Heart left ventricle (tissue), 16 donors: ENCODE measurements around the gene CCDC85C. TPM values are rescaled to one million over a fixed set of nuclear protein-coding genes. Genes with fewer than 3 reads are reported as not detected.

Experiments used
- ATAC-seq, 4 donors: fragments of 200-7000 bp; cut with Tn5 transposase; one replicate each; pipeline ENCODE4 v1.9.1; 2020 to 2022; ENCODE audit warnings: moderate library complexity in 4 of 4, mild to moderate bottlenecking in 3 of 4, moderate number of reproducible peaks in 1 of 4
- DNase-seq, 5 donors: peaks; one replicate each; pipeline ENCODE4 v3.0.0-alpha.2; 2020
- H3K27ac ChIP-seq, 12 donors: fragments of 200-600 bp; sonication (generic) in 4 of 12; one replicate each; pipeline versions ENCODE4 v1.5.0 to v1.8.0; 2016 to 2022; ENCODE audit warnings: mild to moderate bottlenecking in 2 of 12
- H3K27me3 ChIP-seq, 9 donors: fragments of 200-600 bp; sonication (generic) in 2 of 9; one replicate each; pipeline versions ENCODE4 v1.5.1 to v1.8.0; 2016 to 2022; ENCODE audit warnings: mild to moderate bottlenecking in 3 of 9
- H3K36me3 ChIP-seq, 9 donors: fragments of 200-600 bp; sonication (generic) in 2 of 9; one replicate each; pipeline versions ENCODE4 v1.5.0 to v1.8.0; 2018 to 2022; ENCODE audit warnings: mild to moderate bottlenecking in 2 of 9
- H3K4me1 ChIP-seq, 12 donors: fragments of 200-600 bp; sonication (generic) in 4 of 12; one replicate each; pipeline versions ENCODE4 v1.5.0 to v1.8.0; 2016 to 2022; ENCODE audit warnings: mild to moderate bottlenecking in 3 of 12
- H3K4me3 ChIP-seq, 12 donors: fragments of 200-600 bp; sonication (generic) in 4 of 12; one replicate each; pipeline versions ENCODE4 v1.5.0 to v1.8.0; 2017 to 2022; ENCODE audit warnings: mild to moderate bottlenecking in 9 of 12, moderate library complexity in 4 of 12
- H3K9me3 ChIP-seq, 12 donors: fragments of 200-600 bp; sonication (generic) in 4 of 12; one replicate each; pipeline versions ENCODE4 v1.5.0 to v1.8.0; 2016 to 2022; ENCODE audit warnings: mild to moderate bottlenecking in 1 of 12
- POLR2A ChIP-seq, 2 donors: fragments of 450-650 bp; IDR thresholded peaks; one replicate each; pipeline ENCODE4 v1.6.1; 2017; ENCODE audit warnings: antibody characterized with exemption in 2 of 2, mild to moderate bottlenecking in 2 of 2, moderate library complexity in 2 of 2
- WGBS, 4 donors: extraction: QIAGEN DNeasy Blood & Tissue Kit in 2 of 4; methylation state at CpG; one replicate each; pipeline versions ENCODE4 v1.1.5 to v1.1.7; 2013 to 2018; 5-methylcytosine and 5-hydroxymethylcytosine counted together
- intact Hi-C, 10 donors: fragments of 100-400 bp; cut with DNase I; formaldehyde crosslinking; loops; one replicate each; pipeline versions ENCODE4 v1.11.1 to v1.14.2; 2022
- polyA plus RNA-seq, 2 donors: library from polyadenylated mRNA; stranded (reverse); fragments of 200-250 nt; gene quantifications; one replicate each; pipeline ENCODE4 v1.2.3, GENCODE V29; 2013
- total RNA-seq, 9 donors: library from RNA; depleted of rRNA in 2 of 9; stranded (reverse); fragments of >200 nt in 2 of 9; fragmentation: NEBNext Ultra II Directional in 3 of 9; extraction: Animal tissue kit (Norgen Biotek cat#: 25700) in 3 of 9; gene quantifications; one replicate each; pipeline versions ENCODE4 v1.1.0 to v1.2.4, GENCODE V29; 2016 to 2023
- TF ChIP-seq, protein P1 (sequence below), 12 donors: fragments of 200-600 bp; sonication (generic) in 4 of 12; IDR thresholded peaks; one replicate each; pipeline versions ENCODE4 v1.5.0 to v1.8.0; 2018 to 2022; ENCODE audit warnings: antibody characterized with exemption in 12 of 12, mild to moderate bottlenecking in 5 of 12
- donor health status: ischemic (EF 13 %, LVEDD 7.1; RV severe dilation, severe dysfunction).
- donor health status: healthy with polysubstance abuse.
- donor health status: DM: no; HTN: yes; CAD: no.
- donor health status: DM: no; HTN: no; CAD: no.
- donor health status: ischemic (EF 25% LVEDD 6.9; RV normal size, moderate dysfunction).
- donor health status: ischemic (EF 25% LVEDD 5.7; RV mildly dilated, moderate dysfunction).
- donor health status: healthy.
- donor health status: DM: yes; HTN: yes; CAD: no.
- donor health status: ischemic (EF 35%, LVEDD 5.7; RV mildly dilated, moderate dysfunction).
- donor health status: nonischemic (EF 11% LVEDD 7.7; RV severe dilation, severe dysfunction).
- donor health status: DM: yes; HTN: yes; CAD: no.
- donor health status: PGD.
- donor health status: ischemic (EF 29% LVEDD 5.4; RV normal size, mild dysfunction).
- donor health status: nonischemic (EF 23%, LVEDD 6.1; RV moderate dilation, normal function).

CCDC85C gene
- total and polyA plus RNA-seq, 11 donors = 22.5 to 45.4 (median 29.7) TPM

DNA sequence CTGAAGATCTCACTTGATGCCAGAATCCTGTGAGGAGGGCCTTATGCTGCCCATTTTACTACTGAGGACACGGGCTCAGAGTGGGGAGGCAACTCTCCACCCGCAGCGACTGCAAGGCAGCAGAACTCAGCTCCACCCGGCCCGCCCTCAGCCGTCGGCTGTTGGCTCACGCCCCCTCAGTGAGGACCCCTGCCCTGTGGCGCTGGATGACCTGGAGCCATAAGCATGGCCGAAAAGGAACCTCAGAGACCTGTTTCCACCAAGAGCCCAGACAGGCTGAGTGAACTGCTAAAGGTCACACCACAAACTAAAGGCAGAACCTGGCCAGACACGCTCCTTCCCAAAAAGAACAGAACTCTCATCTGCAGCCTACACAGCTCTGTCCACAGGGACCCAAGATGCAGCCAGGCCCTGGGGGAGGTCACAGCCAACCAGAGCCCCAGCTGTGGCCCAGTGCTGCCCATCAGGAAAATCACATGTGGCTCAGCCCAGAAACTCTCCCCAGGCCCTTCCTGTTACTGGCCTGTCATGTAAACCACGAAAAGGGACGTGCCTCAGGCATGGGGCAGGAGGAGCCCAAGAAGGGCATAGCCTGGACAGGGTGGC, 90.0 kb downstream of the CCDC85C start:
- TF ChIP-seq POLR2A (IDR thresholded peaks at IDR 0.05) = no peak
- TF ChIP-seq, protein P1, sequence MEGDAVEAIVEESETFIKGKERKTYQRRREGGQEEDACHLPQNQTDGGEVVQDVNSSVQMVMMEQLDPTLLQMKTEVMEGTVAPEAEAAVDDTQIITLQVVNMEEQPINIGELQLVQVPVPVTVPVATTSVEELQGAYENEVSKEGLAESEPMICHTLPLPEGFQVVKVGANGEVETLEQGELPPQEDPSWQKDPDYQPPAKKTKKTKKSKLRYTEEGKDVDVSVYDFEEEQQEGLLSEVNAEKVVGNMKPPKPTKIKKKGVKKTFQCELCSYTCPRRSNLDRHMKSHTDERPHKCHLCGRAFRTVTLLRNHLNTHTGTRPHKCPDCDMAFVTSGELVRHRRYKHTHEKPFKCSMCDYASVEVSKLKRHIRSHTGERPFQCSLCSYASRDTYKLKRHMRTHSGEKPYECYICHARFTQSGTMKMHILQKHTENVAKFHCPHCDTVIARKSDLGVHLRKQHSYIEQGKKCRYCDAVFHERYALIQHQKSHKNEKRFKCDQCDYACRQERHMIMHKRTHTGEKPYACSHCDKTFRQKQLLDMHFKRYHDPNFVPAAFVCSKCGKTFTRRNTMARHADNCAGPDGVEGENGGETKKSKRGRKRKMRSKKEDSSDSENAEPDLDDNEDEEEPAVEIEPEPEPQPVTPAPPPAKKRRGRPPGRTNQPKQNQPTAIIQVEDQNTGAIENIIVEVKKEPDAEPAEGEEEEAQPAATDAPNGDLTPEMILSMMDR (IDR thresholded peaks at IDR 0.05) = no peak
- no peak for ATAC-seq
- no peak overlapping the region for H3K4me3 ChIP-seq
- 71 to 85% (median 81%) methylated on average over 12 to 13 of the region's 13 CpGs for WGBS, 4 donors
- H3K36me3 ChIP-seq = peaks cover 0 to 55% (median 35%) of the 10 kb centered on the region in 9 donors
- peak in 4 of 5 donors; percentile 17 to 44 (median 20) for DNase-seq
- peaks cover 0 to 20% (median 8%) of the 10 kb centered on the region in 12 donors for H3K4me1 ChIP-seq
- intact Hi-C loops = loop anchor here in 1 of 10 donors (10.0 kb wide), 1 partner anchor 371 kb away; no protein-coding TSS in a partner anchor
- no peak overlapping the region for H3K27ac ChIP-seq
- no peaks in the 10 kb centered on the region for H3K9me3 ChIP-seq
- no peaks in the 10 kb centered on the region for H3K27me3 ChIP-seq

DNA sequence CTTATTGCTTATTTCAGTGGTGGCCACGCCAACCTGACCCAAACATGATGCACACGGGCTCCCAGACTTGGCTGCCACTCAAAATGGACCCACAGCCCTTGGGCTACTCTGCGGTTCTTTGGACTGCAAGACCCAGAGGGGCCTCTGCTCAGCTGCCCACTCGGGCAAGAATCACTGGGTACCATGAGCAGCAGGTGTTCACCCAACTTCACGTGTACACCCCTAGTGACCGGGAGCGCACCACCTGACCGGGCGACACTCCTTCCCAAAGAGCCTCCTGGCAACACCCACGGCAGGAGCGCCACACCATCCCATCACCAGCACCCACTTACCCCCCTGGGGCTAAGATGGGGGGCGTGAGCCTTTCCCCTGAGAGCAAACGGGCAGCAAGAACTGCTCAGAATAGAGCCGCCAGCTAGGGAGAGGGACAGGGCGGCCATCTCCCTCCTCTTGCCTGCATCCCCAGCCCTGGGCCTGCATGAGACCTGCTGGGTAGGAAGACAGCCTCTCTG, 90.8 kb downstream of the CCDC85C start:
- intact Hi-C loops = loop anchor here in 1 of 10 donors (10.0 kb wide), 1 partner anchor 372 kb away; no protein-coding TSS in a partner anchor
- WGBS, 4 donors = 89 to 93% (median 91%) methylated on average over 10 to 15 of the region's 15 CpGs
- H3K4me1 ChIP-seq = peaks cover 0 to 17% (median 3%) of the 10 kb centered on the region in 12 donors
- H3K36me3 ChIP-seq = peaks cover 0 to 63% (median 43%) of the 10 kb centered on the region in 9 donors
- H3K9me3 ChIP-seq = no peaks in the 10 kb centered on the region
- no peak for ATAC-seq
- no peak for TF ChIP-seq POLR2A (IDR thresholded peaks at IDR 0.05)
- TF ChIP-seq, protein P1 (IDR thresholded peaks at IDR 0.05) = no peak
- H3K27ac ChIP-seq = peak overlapping the region in 1 of 12 donors; percentile 70
- H3K4me3 ChIP-seq = no peak overlapping the region
- peak in 4 of 5 donors; percentile 19 to 50 (median 22) for DNase-seq
- H3K27me3 ChIP-seq = no peaks in the 10 kb centered on the region

GRCh38 chr14:99512571-99513182, 91.3 kb downstream of the CCDC85C start:
- DNase-seq (peak in 3 of 5 donors; percentile 10 to 28 (median 22)), ATAC-seq (no peak)
- peaks cover 0 to 17% (median 3%) of the 10 kb centered on the region in 12 donors for H3K4me1 ChIP-seq
- peak overlapping the region in 1 of 12 donors; percentile 70 for H3K27ac ChIP-seq
- intact Hi-C loops = loop anchor here in 1 of 10 donors (10.0 kb wide), 1 partner anchor 372 kb away; no protein-coding TSS in a partner anchor
- H3K4me3 ChIP-seq = no peak overlapping the region
- H3K9me3 ChIP-seq = no peaks in the 10 kb centered on the region
- H3K36me3 ChIP-seq = peaks cover 0 to 68% (median 49%) of the 10 kb centered on the region in 9 donors
- H3K27me3 ChIP-seq = no peaks in the 10 kb centered on the region
- 79 to 94% (median 90%) methylated on average over 10 to 16 of the region's 16 CpGs for WGBS, 4 donors
- TF ChIP-seq, protein P1 (IDR thresholded peaks at IDR 0.05) = no peak
- no peak for TF ChIP-seq POLR2A (IDR thresholded peaks at IDR 0.05)

DNA sequence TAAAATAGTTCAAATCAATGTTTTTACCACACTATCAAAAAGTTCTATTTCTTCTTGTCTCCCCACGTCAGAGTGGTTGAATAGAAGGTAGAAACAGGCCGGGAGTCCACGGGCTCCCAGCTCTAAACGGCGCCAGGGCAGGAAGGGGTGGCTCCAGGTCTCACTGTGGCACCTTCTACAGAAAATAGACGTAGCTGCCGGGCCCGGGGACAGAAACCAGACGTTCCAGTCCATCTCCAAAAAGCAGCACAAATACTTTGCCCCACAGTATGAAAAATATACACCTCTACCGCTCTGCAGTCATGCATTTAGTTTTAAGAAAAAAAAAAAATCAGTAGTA, 91.9 kb downstream of the CCDC85C start:
- Histone ChIP-seq H3K27ac (peak overlapping the region in 7 of 12 donors; percentile 14 to 70 (median 62)), H3K36me3 (peaks cover 0 to 74% (median 55%) of the 10 kb centered on the region in 9 donors), H3K4me3 (no peak overlapping the region), H3K27me3 (no peaks in the 10 kb centered on the region), H3K4me1 (peaks cover 0 to 17% (median 3%) of the 10 kb centered on the region in 12 donors), H3K9me3 (no peaks in the 10 kb centered on the region)
- TF ChIP-seq POLR2A (IDR thresholded peaks at IDR 0.05) = no peak
- TF ChIP-seq, protein P1 (IDR thresholded peaks at IDR 0.05) = no peak
- ATAC-seq = no peak
- DNase-seq = no peak
- 54 to 66% (median 63%) methylated on average over 10 of the region's 10 CpGs for WGBS, 4 donors
- intact Hi-C loops = loop anchor here in 1 of 10 donors (10.0 kb wide), 1 partner anchor 373 kb away; no protein-coding TSS in a partner anchor
